GM18870 (cell line): Measurements from ENCODE around the gene PLCXD1.
"Not testable (repeated sequence)": the region's sequence is repeated elsewhere in the genome, so short reads cannot be mapped to it uniquely, and the experiment has no call there.

Experiments
- ATAC-seq: cut with Tn5 transposase; IDR thresholded peaks from one replicate; pipeline ENCODE4 v1.9.1; 2021; ENCODE audit warnings: moderate library complexity; ENCODE audit not compliant: unreplicated experiment

Gene PLCXD1

DNA sequence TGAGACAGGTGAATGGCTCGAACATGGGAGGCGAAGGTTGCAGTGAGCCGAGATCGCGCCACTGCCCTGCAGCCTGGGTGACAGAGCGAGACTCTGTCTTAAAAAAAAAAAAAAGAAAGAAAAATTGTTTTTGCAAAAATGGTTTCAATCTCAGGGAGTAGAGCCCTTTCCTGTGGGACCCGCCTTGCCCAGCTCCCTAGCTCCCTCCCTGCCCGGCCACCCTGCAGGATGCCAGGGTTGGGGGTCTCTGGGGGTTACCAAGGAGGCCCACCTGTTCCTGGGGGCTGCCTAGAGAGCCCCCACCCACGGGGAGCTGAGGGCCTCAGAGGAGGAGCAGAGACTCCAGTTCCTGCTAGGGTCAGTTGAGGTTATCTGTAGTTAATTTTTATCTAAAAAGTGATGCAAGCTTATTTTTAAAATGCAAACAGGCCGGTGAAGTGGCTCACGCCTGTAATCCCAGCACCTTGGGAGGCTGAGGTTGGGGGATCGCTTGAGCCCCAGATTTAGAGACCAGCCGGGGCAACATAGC, 18.7 kb upstream of the PLCXD1 start:
- peak; percentile 89 for ATAC-seq

DNA sequence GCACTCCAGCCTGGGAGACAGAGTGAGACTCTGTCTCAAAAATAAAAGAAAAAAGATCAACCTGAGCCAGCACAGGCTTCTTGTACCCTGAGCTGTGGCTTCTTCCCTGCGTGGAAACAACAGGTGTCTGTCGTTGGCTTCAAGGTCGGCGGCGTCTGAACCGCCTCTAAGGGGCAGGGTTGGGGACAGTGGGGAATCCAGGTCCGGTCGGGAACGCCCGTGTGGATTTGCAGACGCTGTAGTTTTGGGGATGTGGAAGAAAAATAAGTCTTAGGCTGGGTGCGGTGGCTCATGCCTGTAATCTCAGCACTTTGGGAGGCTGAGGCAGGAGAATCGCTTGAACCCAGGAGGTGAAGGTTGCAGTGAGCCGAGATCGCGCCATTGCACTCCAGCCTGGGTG, 17.2 kb upstream of the PLCXD1 start:
- not testable (repeated sequence) for ATAC-seq

DNA sequence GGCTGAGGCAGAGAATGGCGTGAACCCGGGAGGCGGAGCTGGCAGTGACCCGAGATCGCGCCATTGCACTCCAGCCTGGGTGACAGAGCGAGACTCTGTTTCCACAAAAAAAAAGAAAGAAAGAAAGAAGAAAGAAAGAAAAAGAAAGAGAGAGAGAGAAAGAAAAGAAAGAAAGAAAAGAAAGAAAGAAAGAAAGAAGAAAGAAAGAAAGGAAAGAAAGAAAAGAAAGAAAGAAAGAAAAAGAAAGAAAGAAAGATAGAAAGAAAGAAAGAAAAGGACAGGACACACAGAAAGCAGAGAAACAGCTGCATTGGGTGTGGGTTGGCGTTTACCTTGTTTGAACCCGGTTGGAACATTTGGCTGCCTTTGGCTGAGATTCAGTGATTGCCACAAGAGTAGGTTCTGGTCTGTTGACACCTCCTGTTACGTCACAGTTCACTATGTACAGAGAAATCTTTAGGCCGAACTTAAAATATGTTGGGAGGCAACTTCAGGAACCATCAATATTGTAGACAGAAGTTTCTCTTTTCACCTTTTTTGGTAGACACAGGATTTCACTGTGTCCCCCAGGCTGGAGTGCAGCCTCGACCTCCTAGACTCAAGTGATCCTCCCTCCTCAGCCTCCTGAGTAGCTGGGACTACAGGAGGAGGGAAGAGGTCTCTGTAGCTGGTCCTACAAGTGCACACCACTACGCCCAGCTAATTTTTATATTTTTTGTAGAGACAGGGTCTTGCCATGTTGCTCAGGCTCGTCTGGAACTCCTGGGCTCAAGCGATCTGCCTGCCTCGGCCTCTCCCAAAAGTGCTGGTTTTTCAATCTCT, 16.3 kb upstream of the PLCXD1 start:
- no peak for ATAC-seq

DNA sequence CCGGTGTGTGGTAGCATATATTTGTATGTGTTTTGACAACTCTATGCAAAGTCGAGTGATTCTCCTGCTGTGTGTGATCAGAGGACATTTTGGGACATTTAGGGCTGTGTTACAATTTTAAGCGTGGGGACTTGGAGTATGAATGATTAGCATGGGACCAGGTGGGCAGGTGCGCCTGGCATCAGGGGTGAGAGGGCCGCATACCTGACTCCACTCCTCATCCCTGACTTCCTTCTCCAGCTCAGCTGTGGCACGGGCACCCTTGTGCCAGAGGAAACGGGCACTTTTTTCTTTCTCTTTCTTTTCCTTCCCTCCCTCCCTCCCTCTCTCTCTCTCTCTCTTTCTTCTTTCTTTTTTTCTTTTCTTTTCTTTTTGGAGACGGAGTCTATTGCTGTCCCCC, 15.7 kb upstream of the PLCXD1 start:
- ATAC-seq = no peak

DNA sequence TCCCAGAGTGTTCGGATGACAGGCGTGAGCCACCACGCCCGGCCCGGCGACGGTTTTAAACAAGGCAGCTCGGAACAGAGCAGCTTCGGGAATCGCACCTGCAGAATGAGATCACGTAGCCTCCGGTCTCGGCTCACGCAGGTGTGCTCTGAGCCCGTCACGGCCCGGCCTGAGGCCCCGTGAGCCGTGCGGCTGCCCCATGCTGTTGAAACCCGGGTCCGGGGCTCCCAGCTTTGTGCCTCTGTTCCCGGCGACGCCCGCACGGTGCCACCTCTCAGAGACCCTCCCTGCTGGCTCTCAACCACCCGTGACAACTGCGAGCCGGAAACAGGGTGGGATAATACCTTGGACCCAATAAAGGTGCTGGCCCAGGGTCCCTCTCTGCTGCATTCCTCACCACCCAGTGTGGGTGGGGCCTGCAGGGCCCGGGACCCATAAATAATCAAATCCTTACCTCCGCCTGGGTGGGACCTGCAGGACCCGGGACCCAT, 13.4 kb upstream of the PLCXD1 start:
- ATAC-seq = no peak

DNA sequence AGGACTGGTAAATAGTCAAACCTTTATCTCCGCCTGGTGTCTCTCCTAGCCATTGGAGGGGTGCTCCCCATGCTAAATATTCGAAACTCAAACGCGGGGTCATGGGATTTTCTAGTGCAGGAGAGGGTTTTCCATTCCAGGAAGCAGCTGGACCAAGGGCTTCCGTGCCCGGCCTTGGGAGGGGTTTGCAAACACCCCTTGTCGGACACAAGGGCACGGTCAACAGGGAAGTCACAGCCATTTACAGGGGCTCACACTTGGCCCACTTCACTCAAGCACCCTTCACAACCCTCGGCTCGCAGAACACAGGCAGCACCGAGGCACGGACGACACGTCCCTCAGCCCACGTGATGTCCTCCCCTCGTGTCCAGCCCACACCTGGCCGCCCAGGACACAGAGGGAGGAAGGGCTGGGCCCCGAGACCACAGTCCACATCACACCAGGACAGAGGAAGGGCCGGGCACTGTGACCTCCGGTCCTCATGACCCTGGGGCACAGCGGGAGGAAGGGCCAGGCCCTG, 10.3 kb upstream of the PLCXD1 start:
- no peak for ATAC-seq

DNA sequence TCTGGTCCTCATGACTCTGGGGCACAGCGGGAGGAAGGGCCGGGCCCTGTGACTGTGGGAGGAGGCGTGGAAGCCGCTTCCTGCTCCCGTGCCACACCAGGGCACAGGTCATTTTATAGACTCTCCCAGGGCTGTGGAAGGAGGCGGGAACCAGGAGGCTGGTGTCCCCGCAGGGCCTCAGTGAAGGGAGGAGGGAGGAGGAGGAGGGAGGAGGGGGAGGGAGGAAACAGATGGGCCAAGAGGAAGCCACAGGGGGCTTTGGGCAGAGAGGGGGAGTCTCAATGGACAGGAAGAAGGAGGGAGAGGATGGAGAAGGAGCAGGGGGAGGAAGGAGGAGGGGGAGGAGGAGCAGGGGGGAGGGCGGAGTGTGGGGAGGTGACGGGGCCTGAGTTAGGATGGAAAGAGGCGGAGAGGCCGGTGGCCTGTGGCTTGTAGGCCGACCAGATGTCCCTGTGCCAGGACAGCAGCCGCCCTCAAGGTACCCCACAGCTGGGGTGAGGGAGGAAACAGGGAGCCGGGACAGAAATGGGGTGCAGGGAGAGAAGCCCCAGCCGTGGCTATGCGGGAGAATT, 6.2 kb upstream of the PLCXD1 start:
- no peak for ATAC-seq

DNA sequence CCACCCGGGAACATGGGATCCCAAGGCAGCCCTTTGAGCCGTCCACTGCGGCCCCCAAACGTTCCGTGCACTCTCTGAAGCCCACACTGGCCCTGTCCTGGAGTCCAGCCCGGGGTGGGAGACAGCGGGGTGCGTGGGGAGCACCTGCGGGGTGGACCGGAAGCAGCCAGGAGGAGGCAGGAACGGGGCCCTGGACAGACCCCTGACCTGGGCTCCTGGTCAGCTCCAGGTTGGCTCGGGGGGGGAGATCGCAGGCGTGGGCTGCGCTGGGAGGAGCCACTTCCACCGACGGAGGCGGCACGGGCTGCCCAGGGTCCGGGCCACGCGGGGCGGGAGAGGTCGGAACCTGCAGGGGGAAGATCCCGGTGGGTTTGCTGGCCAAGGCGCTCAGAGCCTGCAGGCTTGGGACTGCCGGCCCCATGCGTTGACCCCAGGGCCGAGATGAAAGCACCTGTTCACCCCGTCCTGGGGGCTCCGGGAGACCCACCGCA, 5.7 kb upstream of the PLCXD1 start:
- no peak for ATAC-seq

DNA sequence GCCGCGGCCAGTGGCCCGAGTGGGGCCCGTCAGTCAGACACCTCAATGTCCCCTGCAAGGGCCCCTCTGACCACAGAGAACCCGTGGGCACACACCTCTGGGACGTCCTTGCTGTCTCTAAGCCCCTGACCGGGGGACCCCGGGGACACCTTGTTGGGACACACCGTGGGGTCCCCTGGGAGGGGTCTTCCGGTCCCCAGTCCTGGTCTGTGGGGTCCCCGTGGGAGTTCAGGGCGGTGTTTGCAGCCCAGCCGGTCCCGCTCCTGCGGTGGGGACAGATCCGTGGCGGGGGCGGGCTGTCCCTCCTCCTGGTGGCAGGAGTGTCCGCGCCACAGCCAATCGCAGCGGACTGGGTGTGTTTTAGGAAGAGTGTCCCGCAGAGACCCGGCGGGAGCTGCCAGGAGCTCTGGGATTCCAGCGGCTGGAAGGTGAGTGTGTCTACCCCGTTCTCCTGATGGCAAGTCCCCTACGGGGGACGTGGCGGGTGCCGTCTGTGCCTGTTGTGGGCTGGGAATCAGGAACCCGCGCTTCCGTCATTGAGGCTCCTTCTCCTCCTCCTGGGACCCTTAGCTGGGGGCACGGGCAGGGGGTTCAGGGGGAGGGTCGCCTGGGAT, 5.1 kb upstream of the PLCXD1 start:
- no peak for ATAC-seq

DNA sequence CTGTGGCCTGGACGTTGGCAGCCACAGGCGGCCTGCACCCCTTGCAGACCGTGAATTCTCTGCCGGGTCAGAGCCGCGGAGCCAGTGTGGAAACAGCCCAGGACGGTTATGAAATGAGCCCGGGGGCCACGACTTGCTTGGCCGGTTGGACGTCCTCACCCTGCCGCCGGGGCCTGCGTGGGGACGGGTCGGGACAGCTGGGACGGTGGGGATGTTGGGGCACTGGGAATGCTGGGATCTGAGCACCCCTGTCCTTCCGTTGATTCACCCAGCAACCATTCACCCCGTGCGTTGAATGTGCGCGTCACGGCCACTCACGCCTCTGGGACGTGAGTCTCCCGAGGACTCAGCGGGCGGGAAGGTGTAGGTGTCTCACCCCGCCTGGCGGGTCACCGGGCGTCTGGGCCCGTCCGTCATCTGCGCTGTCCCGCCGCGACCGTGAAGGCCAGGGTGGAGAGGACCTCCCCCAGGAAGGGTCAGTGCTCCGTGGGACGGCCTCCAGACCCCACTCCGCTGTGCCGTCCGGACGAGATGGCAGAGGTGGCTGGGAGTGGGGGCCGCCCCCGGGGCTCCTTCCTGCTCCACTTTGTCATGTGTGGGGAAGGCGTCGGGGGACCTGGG, 4.5 kb upstream of the PLCXD1 start:
- ATAC-seq = no peak

DNA sequence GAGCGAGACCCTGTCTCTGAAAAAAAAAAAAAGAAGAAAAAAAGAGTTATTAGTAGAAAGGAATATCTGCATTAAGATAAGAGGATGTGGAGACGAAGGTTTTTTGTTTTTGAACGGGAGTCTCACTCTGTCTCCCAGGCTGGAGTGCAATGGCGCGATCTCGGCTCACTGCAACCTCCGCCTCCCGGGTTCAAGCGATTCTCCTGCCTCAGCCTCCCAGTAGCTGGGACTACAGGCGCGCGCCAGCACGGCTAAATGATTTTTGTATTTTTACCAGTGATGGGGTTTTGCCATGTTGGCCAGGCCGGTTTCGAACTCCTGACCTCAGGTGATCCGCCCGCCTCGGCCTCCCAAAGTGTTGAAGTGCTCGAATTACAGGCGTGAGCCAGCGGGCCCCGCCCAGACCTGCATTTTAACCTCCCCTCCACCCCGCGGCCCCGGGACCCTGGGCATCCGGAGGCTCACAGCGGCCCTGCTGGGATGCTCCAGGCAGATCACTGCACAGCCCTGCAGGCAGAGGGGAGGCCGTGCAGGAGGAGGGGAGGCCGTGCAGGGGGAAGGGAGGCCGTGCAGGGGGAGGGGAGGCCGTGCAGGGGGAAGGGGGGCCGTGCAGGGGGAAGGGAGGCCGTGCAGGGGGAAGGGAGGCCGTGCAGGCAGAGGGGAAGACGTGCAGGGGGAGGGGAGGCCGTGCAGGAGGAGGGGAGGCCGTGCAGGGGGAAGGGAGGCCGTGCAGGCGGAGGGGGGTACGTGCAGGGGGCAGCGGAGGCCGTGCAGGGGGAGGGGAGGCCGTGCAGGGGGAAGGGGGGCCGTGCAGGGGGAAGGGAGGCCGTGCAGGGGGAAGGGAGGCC, 1.2 kb upstream of the PLCXD1 start:
- not testable (repeated sequence) for ATAC-seq

DNA sequence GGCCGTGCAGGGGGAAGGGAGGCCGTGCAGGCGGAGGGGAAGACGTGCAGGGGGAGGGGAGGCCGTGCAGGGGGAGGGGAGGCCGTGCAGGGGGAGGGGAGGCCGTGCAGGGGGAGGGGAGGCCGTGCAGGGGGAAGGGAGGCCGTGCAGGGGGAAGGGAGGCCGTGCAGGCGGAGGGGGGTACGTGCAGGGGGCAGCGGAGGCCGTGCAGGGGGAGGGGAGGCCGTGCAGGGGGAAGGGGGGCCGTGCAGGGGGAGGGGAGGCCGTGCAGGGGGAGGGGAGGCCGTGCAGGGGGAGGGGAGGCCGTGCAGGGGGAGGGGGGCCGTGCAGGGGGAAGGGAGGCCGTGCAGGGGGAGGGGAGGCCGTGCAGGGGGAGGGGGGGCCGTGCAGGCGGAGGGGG, 459 bp upstream of the PLCXD1 start:
- not testable (repeated sequence) for ATAC-seq

DNA sequence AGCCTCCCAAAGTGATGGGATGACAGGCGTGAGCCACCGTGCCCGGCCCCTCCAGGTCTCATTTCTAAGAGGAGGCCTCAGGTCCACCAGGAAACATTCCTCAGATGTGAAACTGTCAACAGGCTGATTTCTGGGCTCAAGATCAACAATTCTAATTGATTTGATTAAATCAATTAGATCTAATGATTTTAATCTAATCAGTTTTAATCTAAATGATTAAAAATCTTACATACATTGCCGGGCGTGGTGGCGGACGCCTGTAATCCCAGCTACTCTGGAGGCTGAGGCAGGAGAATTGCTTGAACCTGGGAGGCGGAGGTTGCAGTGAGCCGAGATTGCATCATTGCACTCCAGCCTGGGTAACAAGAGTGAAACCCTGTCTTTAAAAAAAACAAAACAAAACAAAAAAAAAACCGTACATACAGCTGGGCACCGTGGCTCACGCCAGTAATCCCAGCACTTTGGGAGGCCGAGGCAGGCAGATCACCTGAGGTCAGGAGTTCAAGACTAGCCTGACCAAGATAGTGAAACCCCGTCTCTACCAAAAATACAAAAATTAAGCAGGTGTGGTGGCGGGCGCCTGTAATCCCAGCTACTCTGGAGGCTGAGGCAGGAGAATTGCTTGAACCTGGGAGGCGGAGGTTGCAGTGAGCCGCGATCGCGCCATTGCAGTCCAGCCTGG, 960 bp downstream of the PLCXD1 start:
- not testable (repeated sequence) for ATAC-seq

DNA sequence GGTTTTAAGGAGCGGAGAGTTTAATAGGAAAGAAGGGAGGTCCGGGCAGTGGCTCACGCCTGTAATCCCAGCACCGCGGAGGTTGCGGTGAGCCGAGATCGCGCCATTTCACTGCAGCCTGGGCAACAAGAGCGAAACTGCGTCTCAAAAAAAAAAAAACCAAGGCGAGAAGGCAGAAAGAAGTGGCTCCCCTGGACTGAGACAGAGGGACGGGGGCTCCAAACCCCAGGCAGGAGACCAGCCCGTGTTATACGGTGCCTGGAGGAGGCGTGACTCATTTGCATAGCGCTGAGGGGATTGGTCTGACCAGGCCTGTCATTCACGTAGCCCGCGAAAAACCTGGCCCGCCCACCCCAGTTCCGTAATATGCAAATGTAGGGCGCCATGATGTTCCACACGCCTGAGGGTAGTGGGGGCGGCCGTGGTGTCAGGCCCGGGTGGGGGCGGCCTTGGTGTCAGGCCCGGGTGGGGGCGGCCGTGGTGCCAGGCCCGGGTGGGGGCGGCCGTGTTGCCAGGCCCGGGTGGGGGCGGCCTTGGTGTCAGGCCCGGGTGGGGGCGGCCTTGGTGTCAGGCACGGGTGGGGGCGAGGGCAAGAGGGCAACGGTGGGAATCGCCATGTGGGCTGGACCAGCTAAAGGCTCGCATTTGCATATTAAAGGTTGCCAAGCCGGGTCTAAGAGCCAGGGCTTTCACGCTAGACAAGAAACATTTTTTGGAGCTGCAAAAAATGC, 2.1 kb downstream of the PLCXD1 start:
- peak; percentile 98 for ATAC-seq

DNA sequence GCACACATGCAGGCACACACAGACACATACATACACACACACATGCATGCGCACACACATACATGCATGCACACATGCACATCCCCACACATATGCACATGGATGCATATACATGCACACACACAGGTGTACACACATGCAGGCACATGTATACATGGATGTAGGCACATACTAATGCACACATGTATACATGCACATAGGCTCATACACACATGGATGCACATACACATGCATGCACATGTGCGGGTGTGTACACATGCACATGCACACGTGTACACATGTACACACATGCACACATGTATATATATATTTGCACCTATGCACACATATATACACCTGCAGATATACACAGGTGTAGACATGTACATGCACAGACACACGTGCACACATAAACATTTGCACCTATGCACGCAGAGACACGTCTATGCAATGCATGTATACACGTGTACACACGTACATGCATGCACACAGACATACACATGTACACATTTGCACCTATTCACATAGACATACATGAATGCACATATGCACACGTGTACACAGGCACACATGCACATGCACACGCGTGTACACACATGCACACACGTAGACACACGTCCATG, 4.0 kb downstream of the PLCXD1 start:
- no peak for ATAC-seq

DNA sequence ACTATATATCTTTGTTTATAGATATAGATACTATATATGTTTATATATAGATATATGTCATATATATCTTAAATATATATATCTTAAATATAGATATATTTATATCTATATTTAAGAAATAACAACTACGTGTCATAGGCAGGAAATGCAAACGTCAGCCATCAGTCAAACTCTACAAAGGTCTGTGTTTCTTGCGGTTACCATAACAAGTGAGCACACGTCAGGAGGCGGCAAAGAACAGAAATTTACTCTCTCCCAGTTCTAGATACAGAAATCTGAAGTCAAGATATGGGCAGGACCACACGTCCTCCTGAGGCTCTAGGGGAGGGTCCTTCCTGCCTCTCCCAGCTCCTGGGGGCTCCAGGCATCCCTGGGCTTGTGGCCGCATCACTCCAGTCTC, 6.5 kb downstream of the PLCXD1 start:
- ATAC-seq = no peak

DNA sequence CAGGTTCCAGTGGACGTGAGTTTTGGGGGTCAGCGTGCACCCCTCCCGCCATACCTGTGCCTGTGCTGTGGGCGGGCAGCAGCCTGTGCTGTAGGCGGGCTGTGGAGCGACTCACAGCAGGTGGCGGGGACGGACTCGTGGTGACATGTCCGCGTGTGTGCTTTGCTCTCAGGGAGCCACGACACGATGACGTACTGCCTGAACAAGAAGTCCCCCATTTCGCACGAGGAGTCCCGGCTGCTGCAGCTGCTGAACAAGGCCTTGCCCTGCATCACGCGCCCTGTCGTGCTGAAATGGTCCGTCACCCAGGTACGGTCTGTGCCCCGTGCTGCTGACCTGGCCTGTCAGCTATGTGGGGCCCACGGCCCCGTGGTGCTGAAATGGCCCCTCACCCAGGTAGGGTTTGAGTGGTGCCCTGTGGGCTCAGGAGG, 7.4 kb downstream of the PLCXD1 start:
- no peak for ATAC-seq

DNA sequence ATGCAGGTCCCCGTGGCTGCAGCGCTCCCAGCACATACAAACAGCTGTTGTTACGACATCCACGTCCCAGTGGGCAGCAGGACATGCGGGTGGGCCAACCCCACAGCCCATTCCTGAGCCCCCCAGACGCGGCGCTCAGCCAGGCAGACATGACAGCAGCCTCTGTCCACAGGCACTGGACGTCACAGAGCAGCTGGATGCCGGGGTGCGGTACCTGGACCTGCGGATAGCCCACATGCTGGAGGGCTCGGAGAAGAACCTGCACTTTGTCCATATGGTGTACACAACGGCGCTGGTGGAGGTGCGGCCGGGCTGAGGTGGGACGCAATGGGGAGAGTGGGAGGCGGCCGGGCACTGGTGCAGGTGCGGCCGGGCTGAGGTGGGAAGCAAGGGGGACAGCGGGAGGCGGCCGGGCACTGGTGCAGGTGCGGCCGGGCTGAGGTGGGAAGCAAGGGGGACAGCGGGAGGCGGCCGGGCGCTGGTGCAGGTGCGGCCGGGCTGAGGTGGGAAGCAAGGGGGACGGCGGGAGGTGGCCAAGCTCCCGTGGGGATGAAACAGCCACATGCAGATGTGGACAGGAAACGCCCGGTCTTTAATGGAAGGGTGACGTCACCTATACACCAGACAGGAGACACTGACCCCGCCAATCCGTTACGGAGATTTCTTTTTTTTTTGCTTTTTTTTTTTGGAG, 9.4 kb downstream of the PLCXD1 start:
- ATAC-seq = no peak
